Kidney (tissue), 14 donors: ENCODE data around the gene KIRREL3. TPM values are rescaled to one million over a fixed set of nuclear protein-coding genes. Genes with fewer than 3 reads are reported as not detected.

ENCODE experiments used
- DNase-seq, 5 donors: peaks; one replicate each; pipeline ENCODE4 v3.0.0-alpha.2; 2013 to 2020
- FAIRE-seq: peaks from 2 replicates; lab custom pipeline; 2012; peaks lifted over from hg19 to GRCh38; lab: Jason Lieb, UNC
- H3K27ac ChIP-seq, 2 donors: one replicate each; pipeline ENCODE4 v1.7.0; 2013; ENCODE audit warnings: low read depth in 2 of 2, low read length in 2 of 2, inconsistent platforms in 1 of 2
- H3K27me3 ChIP-seq: one replicate; pipeline ENCODE4 v1.7.1; 2013; ENCODE audit warnings: low read length, inconsistent platforms; ENCODE audit not compliant: control insufficient read depth, insufficient read depth
- H3K36me3 ChIP-seq, 3 donors: one replicate each; pipeline versions ENCODE4 v1.7.0 to v1.7.1; 2013; ENCODE audit warnings: low read length in 3 of 3, control low read depth in 1 of 3, inconsistent platforms in 1 of 3; ENCODE audit not compliant: insufficient read depth in 3 of 3, control insufficient read depth in 2 of 3
- H3K4me1 ChIP-seq, 3 donors: one replicate each; pipeline versions ENCODE4 v1.7.0 to v1.7.1; 2013; ENCODE audit warnings: low read length in 3 of 3, inconsistent platforms in 1 of 3, low read depth in 1 of 3; ENCODE audit not compliant: control insufficient read depth in 2 of 3, insufficient read depth in 2 of 3
- H3K4me3 ChIP-seq, 3 donors: one replicate each; pipeline versions ENCODE4 v1.7.0 to v1.8.1; 2013; ENCODE audit warnings: low read length in 3 of 3, control low read depth in 1 of 3, inconsistent platforms in 1 of 3
- H3K9ac ChIP-seq, 3 donors: one replicate each; pipeline versions ENCODE4 v1.7.0 to v1.7.1; 2013; ENCODE audit warnings: low read length in 3 of 3, control low read depth in 1 of 3, inconsistent platforms in 1 of 3
- H3K9me3 ChIP-seq, 3 donors: one replicate each; pipeline versions ENCODE4 v1.7.0 to v1.7.1; 2013; ENCODE audit warnings: low read length in 3 of 3, control low read depth in 1 of 3, inconsistent platforms in 1 of 3; ENCODE audit not compliant: control insufficient read depth in 2 of 3, insufficient read depth in 1 of 3
- CTCF ChIP-seq: IDR thresholded peaks from 3 replicates; pipeline ENCODE4 v1.5.1; 2012; ENCODE audit warnings: mild to moderate bottlenecking, moderate library complexity, borderline replicate concordance; ENCODE audit not compliant: insufficient read depth; ENCODE audit errors: extremely low read depth
- intact Hi-C: fragments of 100-400 bp; cut with DNase I; formaldehyde crosslinking; loops from one replicate; pipeline ENCODE4 v1.11.1; 2022
- polyA plus RNA-seq: library from polyadenylated mRNA; stranded (reverse); fragments of 350-450 nt; fragmentation: Illumina TruSeq; extraction: RNeasy Lipid Tissue Mini Kit (QIAGEN cat#74804); gene quantifications from one replicate; pipeline ENCODE4 v1.2.3, GENCODE V29; 2014; ENCODE audit warnings: low read depth, low replicate concordance; ENCODE audit not compliant: insufficient read depth
- total RNA-seq: library from RNA; stranded (reverse); fragmentation: NEBNext Ultra II Directional; extraction: Animal tissue kit (Norgen Biotek cat#: 25700); gene quantifications from one replicate; pipeline ENCODE4 v1.2.1, GENCODE V29; 2021
- donor health status: control.
- donor health status: control.
- donor health status: control.
- donor health status: control.
- donor health status: control.
- donor health status: DM: yes; HTN: yes; CAD: no.
- donor health status: Normal renal cell carcinoma (clear cell type).

KIRREL3 gene
- total and polyA plus RNA-seq, 2 donors from 2014 or later, result 0.19 to 0.22 TPM

GRCh38 chr11:126635511-126635910 is 365.1 kb downstream of the KIRREL3 start:
- Histone ChIP-seq H3K27me3 (no peaks in the 10 kb centered on the region), H3K9ac (no peak overlapping the region), H3K9me3 (no peaks in the 10 kb centered on the region), H3K4me1 (peaks cover 4 to 6% (median 6%) of the 10 kb centered on the region in 3 donors), H3K4me3 (no peak overlapping the region), H3K36me3 (no peaks in the 10 kb centered on the region), H3K27ac (no peak overlapping the region)
- TF ChIP-seq CTCF, result no peak
- DNase-seq (no peak), FAIRE-seq (no peak)
- intact Hi-C loops, result no loop called here

GRCh38 chr11:126634963-126635362 is 365.6 kb downstream of the KIRREL3 start:
- Histone ChIP-seq H3K9ac (no peak overlapping the region), H3K9me3 (no peaks in the 10 kb centered on the region), H3K27me3 (no peaks in the 10 kb centered on the region), H3K4me1 (peaks cover 6 to 8% (median 6%) of the 10 kb centered on the region in 3 donors), H3K36me3 (no peaks in the 10 kb centered on the region), H3K27ac (no peak overlapping the region), H3K4me3 (no peak overlapping the region)
- FAIRE-seq (no peak), DNase-seq (no peak)
- intact Hi-C loops, result no loop called here
- TF ChIP-seq CTCF, result no peak

GRCh38 chr11:126633330-126633729 is 367.2 kb downstream of the KIRREL3 start:
- peaks cover 6 to 11% (median 8%) of the 10 kb centered on the region in 3 donors for H3K4me1 ChIP-seq
- H3K9ac ChIP-seq, result no peak overlapping the region
- no peaks in the 10 kb centered on the region for H3K36me3 ChIP-seq
- TF ChIP-seq CTCF, result no peak
- FAIRE-seq (no peak), DNase-seq (peak in 1 of 5 donors; percentile 37)
- no peaks in the 10 kb centered on the region for H3K9me3 ChIP-seq
- H3K4me3 ChIP-seq, result no peak overlapping the region
- intact Hi-C loops, result no loop called here
- H3K27ac ChIP-seq, result no peak overlapping the region
- H3K27me3 ChIP-seq, result no peaks in the 10 kb centered on the region
